AG10803 (cell line): ENCODE measurements around the gene CGRRF1.

ENCODE experiments used
- DNase-seq: peaks from one replicate; pipeline ENCODE4 v3.0.0; 2010; ENCODE audit warnings: low read depth
- H3K4me3 ChIP-seq: 2 replicates; pipeline ENCODE4 v1.5.1; 2011; ENCODE audit warnings: mild to moderate bottlenecking, low read length, control low read depth
- CTCF ChIP-seq: conservative IDR thresholded peaks from 2 replicates; pipeline ENCODE4 v1.5.1; 2011; ENCODE audit warnings: mild to moderate bottlenecking, low read length, control low read depth, inconsistent platforms

CGRRF1 gene

GRCh38 chr14:54584097-54584496, 74.4 kb downstream of the CGRRF1 start:
- no peak for DNase-seq
- no peak for TF ChIP-seq CTCF

GRCh38 chr14:54585214-54585613, 75.5 kb downstream of the CGRRF1 start:
- TF ChIP-seq CTCF: no peak
- no peak for DNase-seq
- no peak overlapping the region for H3K4me3 ChIP-seq

More at GRCh38 chr14:54584097-54584496, 74.4 kb downstream of the CGRRF1 start:
- no peak overlapping the region for H3K4me3 ChIP-seq
